Measurements from ENCODE around the gene CMC2. TPM values are rescaled to one million over a fixed set of nuclear protein-coding genes. Genes with fewer than 3 reads are reported as not detected.
A peak's percentile ranks its signal among the peaks of the same experiment; 100 is the strongest.

CMC2 gene
- total RNA-seq, 1 donor from 2014 or later = 6.6 TPM

DNA sequence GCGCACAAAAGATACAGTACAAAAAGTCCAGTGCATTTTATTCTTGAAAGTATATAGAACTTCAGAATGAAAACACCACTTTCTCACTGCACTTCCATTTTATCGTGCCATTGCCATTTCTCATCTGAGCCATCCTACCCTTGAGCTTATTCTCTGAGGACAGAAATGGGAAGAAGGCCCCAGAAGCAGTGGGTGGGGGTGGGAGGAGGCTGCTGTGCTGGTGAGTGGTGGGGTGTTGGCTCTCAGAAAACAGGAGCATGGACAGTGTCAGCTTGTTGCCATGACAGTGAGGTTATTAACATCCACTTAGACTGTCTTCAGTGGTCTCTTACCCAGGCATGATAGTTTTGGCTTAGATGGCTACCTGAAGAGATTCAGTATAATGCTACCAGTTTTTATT lies 33.4 kb upstream of the CMC2 start:
- Histone ChIP-seq H3K36me3 (peaks cover 0 to 41% of the 10 kb centered on the region in 2 donors), H3K4me3 (no peak overlapping the region), H3K27ac (no peak overlapping the region), H3K27me3 (no peaks in the 10 kb centered on the region), H3K4me1 (peaks cover 30% of the 10 kb centered on the region), H3K9me3 (no peaks in the 10 kb centered on the region)
- no peak for DNase-seq (ENCODE audit: extremely low spot score in 2 of 2)
- TF ChIP-seq, protein P1, sequence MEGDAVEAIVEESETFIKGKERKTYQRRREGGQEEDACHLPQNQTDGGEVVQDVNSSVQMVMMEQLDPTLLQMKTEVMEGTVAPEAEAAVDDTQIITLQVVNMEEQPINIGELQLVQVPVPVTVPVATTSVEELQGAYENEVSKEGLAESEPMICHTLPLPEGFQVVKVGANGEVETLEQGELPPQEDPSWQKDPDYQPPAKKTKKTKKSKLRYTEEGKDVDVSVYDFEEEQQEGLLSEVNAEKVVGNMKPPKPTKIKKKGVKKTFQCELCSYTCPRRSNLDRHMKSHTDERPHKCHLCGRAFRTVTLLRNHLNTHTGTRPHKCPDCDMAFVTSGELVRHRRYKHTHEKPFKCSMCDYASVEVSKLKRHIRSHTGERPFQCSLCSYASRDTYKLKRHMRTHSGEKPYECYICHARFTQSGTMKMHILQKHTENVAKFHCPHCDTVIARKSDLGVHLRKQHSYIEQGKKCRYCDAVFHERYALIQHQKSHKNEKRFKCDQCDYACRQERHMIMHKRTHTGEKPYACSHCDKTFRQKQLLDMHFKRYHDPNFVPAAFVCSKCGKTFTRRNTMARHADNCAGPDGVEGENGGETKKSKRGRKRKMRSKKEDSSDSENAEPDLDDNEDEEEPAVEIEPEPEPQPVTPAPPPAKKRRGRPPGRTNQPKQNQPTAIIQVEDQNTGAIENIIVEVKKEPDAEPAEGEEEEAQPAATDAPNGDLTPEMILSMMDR (IDR thresholded peaks at IDR 0.05) = no peak
- TF ChIP-seq POLR2A (IDR thresholded peaks at IDR 0.05) (no peak), POLR2AphosphoS5 (IDR thresholded peaks at IDR 0.05; ENCODE audit: insufficient read depth in 1 of 2, low read depth in 1 of 2) (no peak)
- intact Hi-C loops (cut with DNase I) = no loop called here

DNA sequence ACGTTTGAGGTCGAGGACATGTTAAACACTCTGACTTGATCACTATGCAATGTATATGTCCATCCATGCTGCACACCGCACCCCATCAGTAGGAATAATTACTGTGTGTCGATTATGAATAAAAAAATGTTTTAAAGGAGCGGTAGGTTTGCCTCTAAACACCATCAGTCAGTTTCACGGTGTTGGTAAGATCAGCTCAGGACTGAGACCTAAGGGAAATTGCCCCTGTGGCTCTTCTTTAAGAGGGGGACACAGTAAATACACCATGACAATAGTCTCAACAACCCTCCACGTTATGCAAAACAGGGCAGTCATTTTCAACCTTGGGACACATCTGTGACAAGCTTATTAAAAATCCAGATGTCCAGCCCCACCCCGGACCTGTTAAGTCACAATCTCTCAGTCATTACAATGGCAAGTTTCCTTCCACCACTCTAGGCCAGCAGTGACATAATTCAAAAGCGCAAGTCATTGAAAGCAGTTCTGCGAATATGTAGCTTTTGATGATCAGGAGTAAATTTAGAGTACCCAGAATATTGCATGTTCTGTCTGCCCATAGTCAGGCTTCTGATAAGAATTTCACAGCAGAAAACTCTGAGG lies 30.2 kb upstream of the CMC2 start:
- H3K9me3 ChIP-seq = no peaks in the 10 kb centered on the region
- H3K4me1 ChIP-seq = peaks cover 30% of the 10 kb centered on the region
- H3K27me3 ChIP-seq = no peaks in the 10 kb centered on the region
- H3K36me3 ChIP-seq = peaks cover 0 to 8% of the 10 kb centered on the region in 2 donors
- H3K27ac ChIP-seq = peak overlapping the region; percentile 51
- DNase-seq (ENCODE audit: extremely low spot score in 2 of 2) = no peak
- TF ChIP-seq POLR2AphosphoS5 (IDR thresholded peaks at IDR 0.05; ENCODE audit: insufficient read depth in 1 of 2, low read depth in 1 of 2) = no peak
- TF ChIP-seq, protein P1 (IDR thresholded peaks at IDR 0.05) = no peak
- TF ChIP-seq POLR2A (IDR thresholded peaks at IDR 0.05) = no peak
- H3K4me3 ChIP-seq = peak overlapping the region; percentile 65 to 99
- intact Hi-C loops (cut with DNase I) = no loop called here

DNA sequence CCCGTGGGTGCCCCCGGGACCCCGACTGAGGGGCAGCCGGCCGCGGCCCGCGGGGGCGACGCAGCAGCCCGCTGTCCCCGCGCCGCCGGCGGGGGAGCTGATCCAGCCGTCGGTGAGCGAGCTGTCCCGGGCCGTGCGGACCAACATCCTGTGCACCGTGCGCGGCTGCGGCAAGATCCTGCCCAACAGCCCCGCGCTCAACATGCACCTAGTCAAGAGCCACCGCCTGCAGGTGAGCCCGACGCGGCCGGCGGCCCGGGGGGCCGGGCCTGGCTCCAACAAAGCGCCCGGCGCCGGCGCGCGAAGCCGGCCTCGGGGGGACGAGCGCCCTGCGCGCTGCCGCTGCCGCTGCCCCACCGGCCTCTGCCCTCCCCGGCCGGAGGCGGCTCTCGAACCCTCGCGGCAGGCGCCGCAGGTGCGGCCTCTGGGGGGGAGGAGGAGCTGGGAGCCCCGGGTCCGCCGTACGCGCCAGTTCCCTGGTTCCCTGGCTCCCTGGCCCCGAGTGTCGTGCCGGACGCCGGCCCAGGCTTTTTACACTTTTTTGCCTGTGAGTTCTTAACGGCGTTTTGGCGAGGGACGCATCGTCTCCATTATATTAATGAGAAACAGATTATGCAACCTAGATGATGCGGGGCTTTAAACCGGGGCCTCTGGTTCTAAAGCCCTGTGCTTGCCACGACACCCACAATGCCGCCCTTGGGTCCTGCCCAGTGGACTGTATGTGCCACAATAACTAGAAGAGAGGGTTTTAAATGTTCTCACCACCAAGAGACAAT lies 29.5 kb upstream of the CMC2 start:
- Histone ChIP-seq H3K4me3 (peak overlapping the region; percentile 65 to 99), H3K9me3 (no peaks in the 10 kb centered on the region), H3K27me3 (no peaks in the 10 kb centered on the region), H3K36me3 (peaks cover 0 to 1% of the 10 kb centered on the region in 2 donors), H3K27ac (peak overlapping the region; percentile 51), H3K4me1 (peaks cover 30% of the 10 kb centered on the region)
- no peak for DNase-seq (ENCODE audit: extremely low spot score in 2 of 2)
- TF ChIP-seq, protein P1 (IDR thresholded peaks at IDR 0.05) = no peak
- no peak for TF ChIP-seq POLR2AphosphoS5 (IDR thresholded peaks at IDR 0.05; ENCODE audit: insufficient read depth in 1 of 2, low read depth in 1 of 2)
- no peak for TF ChIP-seq POLR2A (IDR thresholded peaks at IDR 0.05)
- intact Hi-C loops (cut with DNase I) = no loop called here

DNA sequence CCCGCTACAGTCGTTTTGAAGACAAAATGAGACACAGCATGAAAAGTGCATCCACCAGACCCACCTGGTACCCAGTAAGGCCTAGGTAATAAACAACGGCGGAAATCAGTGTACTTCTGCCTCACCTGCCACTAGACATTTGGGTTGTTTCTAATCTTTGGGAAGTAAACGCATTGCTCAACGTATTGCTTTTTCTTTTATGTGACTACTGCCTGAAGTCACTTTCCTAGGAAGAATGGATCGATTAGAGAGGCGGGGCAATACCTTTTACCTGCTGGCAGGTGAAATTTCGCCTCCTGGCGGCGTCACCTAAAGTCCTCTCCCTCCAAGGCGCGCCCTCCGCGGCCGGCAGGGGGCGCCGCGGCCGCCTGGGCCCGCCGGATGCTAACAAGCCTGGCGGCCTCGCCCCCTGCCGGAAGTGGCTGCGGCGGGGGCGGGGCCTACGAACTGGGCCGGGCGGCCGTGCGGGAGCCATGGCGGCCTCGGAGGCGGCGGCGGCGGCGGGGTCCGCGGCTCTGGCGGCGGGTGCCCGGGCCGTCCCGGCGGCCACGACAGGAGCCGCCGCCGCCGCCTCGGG lies 28.8 kb upstream of the CMC2 start, which contains the start of gene ATMIN:
TSS of gene ATMIN (plus strand) at position 445 of the 577 bp plus-strand sequence. CDS start at position 474, 29 bp downstream.
- Histone ChIP-seq H3K27ac (peak within 1 kb of the TSS; percentile 51), H3K4me1 (peaks cover 30% of the 10 kb centered on the region), H3K9me3 (no peaks in the 10 kb centered on the region), H3K36me3 (no peaks in the 10 kb centered on the region), H3K4me3 (peak within 1 kb of the TSS; percentile 65 to 99), H3K27me3 (no peaks in the 10 kb centered on the region)
- peak in 1 of 2 donors; percentile 47 for TF ChIP-seq POLR2A (IDR thresholded peaks at IDR 0.05)
- TF ChIP-seq, protein P1 (IDR thresholded peaks at IDR 0.05) = peak; percentile 87 to 94 (median 88)
- no peak for TF ChIP-seq POLR2AphosphoS5 (IDR thresholded peaks at IDR 0.05; ENCODE audit: insufficient read depth in 1 of 2, low read depth in 1 of 2)
- intact Hi-C loops (cut with DNase I) = no loop called here
- no peak for DNase-seq (ENCODE audit: extremely low spot score in 2 of 2)

Data from vagina (tissue), 2 donors.